Lower leg skin (tissue), 4 donors: ENCODE results near the gene ALDH1L2. TPM values are rescaled to one million over a fixed set of nuclear protein-coding genes. Genes with fewer than 3 reads are reported as not detected.

Experiments
- DNase-seq, 2 donors: peaks; one replicate each; pipeline ENCODE4 v3.0.0-alpha.2; 2019; ENCODE audit warnings: low spot score in 2 of 2
- H3K4me3 ChIP-seq: fragments of 200-600 bp; sonication (generic); 2 replicates; pipeline ENCODE4 v1.5.1; 2017; ENCODE audit warnings: mild to moderate bottlenecking, low read depth; ENCODE audit not compliant: poor library complexity, severe bottlenecking
- CTCF ChIP-seq, 3 donors: fragments of 450-650 bp; IDR thresholded peaks; one replicate each; pipeline ENCODE4 v1.5.1; 2016; ENCODE audit warnings: antibody characterized with exemption in 3 of 3, mild to moderate bottlenecking in 3 of 3, moderate library complexity in 2 of 3
- POLR2A ChIP-seq, 2 donors: fragments of 450-650 bp; IDR thresholded peaks; one replicate each; pipeline ENCODE4 v1.6.1; 2016 to 2017; ENCODE audit warnings: antibody characterized with exemption in 2 of 2, mild to moderate bottlenecking in 1 of 2, moderate library complexity in 1 of 2
- WGBS, 2 donors: methylation state at CpG; one replicate each; pipeline ENCODE4 v1.1.5; 2018; 5-methylcytosine and 5-hydroxymethylcytosine counted together
- intact Hi-C: fragments of 100-400 bp; cut with DNase I; formaldehyde crosslinking; loops from one replicate; pipeline ENCODE4 v1.15.0; 2023; ENCODE audit warnings: low total_unique reads
- total RNA-seq, 4 donors: library from RNA; depleted of rRNA; stranded (reverse); fragments of >200 nt; gene quantifications; one replicate each; pipeline ENCODE4 v1.1.0, GENCODE V29; 2016

The ALDH1L2 gene
- total RNA-seq, 4 donors from 2014 or later, result 0.86 to 2.4 (median 1.2) TPM

- intact Hi-C loops, result no loop called here
- TF ChIP-seq CTCF (IDR thresholded peaks at IDR 0.05) (no peak), POLR2A (IDR thresholded peaks at IDR 0.05) (no peak)
- 56 to 59% methylated on average over 5 of the region's 5 CpGs for WGBS, 2 donors
- no peak for DNase-seq
- no peak overlapping the region for H3K4me3 ChIP-seq
These were observed 1.2 kb downstream of the ALDH1L2 start for GRCh38 chr12:105083031-105083430.

- H3K4me3 ChIP-seq, result no peak overlapping the region
- no peak for TF ChIP-seq CTCF (IDR thresholded peaks at IDR 0.05)
- no peak for TF ChIP-seq POLR2A (IDR thresholded peaks at IDR 0.05)
- WGBS, 2 donors, result 66 to 71% methylated on average over 11 of the region's 11 CpGs
- no peak for DNase-seq
- intact Hi-C loops, result no loop called here
These were observed 5.3 kb downstream of the ALDH1L2 start for GRCh38 chr12:105078712-105079570.

- TF ChIP-seq CTCF (IDR thresholded peaks at IDR 0.05), result no peak
- DNase-seq, result no peak
- H3K4me3 ChIP-seq, result no peak overlapping the region
- intact Hi-C loops, result no loop called here
- WGBS, 2 donors, result 40 to 47% methylated on average over 7 of the region's 7 CpGs
These were observed 6.8 kb downstream of the ALDH1L2 start for GRCh38 chr12:105077435-105077834.

GRCh38 chr12:105076913-105077312, 7.3 kb downstream of the ALDH1L2 start:
- DNase-seq, result no peak
- WGBS, 2 donors, result 74 to 77% methylated on average over 3 of the region's 3 CpGs
- TF ChIP-seq CTCF (IDR thresholded peaks at IDR 0.05) (no peak), POLR2A (IDR thresholded peaks at IDR 0.05) (no peak)
- H3K4me3 ChIP-seq, result no peak overlapping the region
- intact Hi-C loops, result no loop called here

GRCh38 chr12:105076098-105076497, 8.2 kb downstream of the ALDH1L2 start:
- TF ChIP-seq POLR2A (IDR thresholded peaks at IDR 0.05) (no peak), CTCF (IDR thresholded peaks at IDR 0.05) (no peak)
- 60 to 78% methylated on average over 1 of the region's 1 CpG for WGBS, 2 donors
- no peak for DNase-seq
- no peak overlapping the region for H3K4me3 ChIP-seq
- intact Hi-C loops, result no loop called here
